GM12878 (cell line): Measurements from ENCODE around the gene GSG1. TPM values are rescaled to one million over a fixed set of nuclear protein-coding genes. Genes with fewer than 3 reads are reported as not detected.

ENCODE experiments used
- ATAC-seq: fragments of 200-7000 bp; cut with Tn5 transposase; 3 replicates; pipeline ENCODE4 v1.9.1; 2020; ENCODE audit warnings: mild to moderate bottlenecking, moderate library complexity
- BruUV-seq: library from RNA; stranded (reverse); fragments of 400-500 nt; replicated peaks from 2 replicates; lab custom pipeline; 2021; lab: Mats Ljungman, UMichigan
- CTCF ChIA-PET: fragments of 300-600 bp; sonication (Branson Sonifier 250); formaldehyde crosslinking; extraction: SDS; loops from one replicate; lab custom pipeline; 2021; ENCODE audit warnings: inconsistent platforms; lab: Yijun Ruan, JAX
- POLR2A ChIA-PET: fragments of 350-600 bp; formaldehyde crosslinking; extraction: SDS; loops from one replicate; lab custom pipeline; 2021; ENCODE audit warnings: inconsistent platforms; lab: Charles Lee
- RAD21 ChIA-PET: fragments of 300-600 bp; sonication (Branson Sonifier 250); formaldehyde crosslinking; loops from one replicate; lab custom pipeline; 2023; ENCODE audit warnings: antibody characterized with exemption; ENCODE audit not compliant: unreplicated experiment; lab: Charles Lee
- SMC1A ChIA-PET: fragments of 300-600 bp; sonication (Branson Sonifier 250); formaldehyde crosslinking; loops from one replicate; lab custom pipeline; 2023; ENCODE audit not compliant: unreplicated experiment, uncharacterized antibody; lab: Charles Lee
- DNase-seq: peaks from one replicate; pipeline ENCODE4 v3.0.0-alpha.2; 2011; ENCODE audit warnings: low read depth, low spot score
- FAIRE-seq: peaks from 3 replicates; lab custom pipeline; 2011; peaks lifted over from hg19 to GRCh38; lab: Jason Lieb, UNC
- H2AFZ ChIP-seq: 2 replicates; pipeline ENCODE4 v1.6.0; 2011; ENCODE audit warnings: low read depth, low read length, control low read depth; ENCODE audit not compliant: control insufficient read depth
- H3K27ac ChIP-seq: 2 replicates; pipeline ENCODE4 v1.5.1; 2011; ENCODE audit warnings: control low read depth; ENCODE audit not compliant: control insufficient read depth, insufficient read depth
- H3K27me3 ChIP-seq, 2 experiments: replicated peaks in 1 of 2; 2 replicates each; pipeline versions ENCODE4 v1.6.0 to v1.6.1; 2011; ENCODE audit warnings: low read length in 1 of 2; ENCODE audit not compliant: control insufficient read depth in 2 of 2, insufficient read depth in 2 of 2
- H3K36me3 ChIP-seq, 2 experiments: 2 replicates each; pipeline ENCODE4 v1.5.1; 2011; ENCODE audit warnings: low read length in 1 of 2; ENCODE audit not compliant: control insufficient read depth in 2 of 2, insufficient read depth in 2 of 2
- H3K4me1 ChIP-seq: 2 replicates; pipeline ENCODE4 v1.6.1; 2011; ENCODE audit warnings: mild to moderate bottlenecking, low read length, moderate library complexity, mixed read lengths; ENCODE audit not compliant: control insufficient read depth, insufficient read depth
- H3K4me2 ChIP-seq: 2 replicates; pipeline ENCODE4 v1.6.0; 2011; ENCODE audit warnings: control low read depth; ENCODE audit not compliant: control insufficient read depth, insufficient read depth
- H3K4me3 ChIP-seq: fragments of 200-600 bp; sonication (generic); 2 replicates; pipeline ENCODE4 v1.5.1; 2016
- H3K79me2 ChIP-seq: 2 replicates; pipeline ENCODE4 v1.6.0; 2011; ENCODE audit warnings: low read length; ENCODE audit not compliant: control insufficient read depth, insufficient read depth
- H3K9ac ChIP-seq: 2 replicates; pipeline ENCODE4 v1.8.0; 2011; ENCODE audit warnings: low read length, control low read depth, mixed read lengths; ENCODE audit not compliant: control insufficient read depth, insufficient read depth
- H3K9me3 ChIP-seq: replicated peaks from 3 replicates; pipeline ENCODE4 v1.5.1; 2011; ENCODE audit warnings: mild to moderate bottlenecking, low read length; ENCODE audit not compliant: control insufficient read depth, insufficient read depth
- H4K20me1 ChIP-seq: 2 replicates; pipeline ENCODE4 v1.6.0; 2011; ENCODE audit not compliant: control insufficient read depth, insufficient read depth
- RAD21 ChIP-seq: IDR thresholded peaks from 2 replicates; pipeline ENCODE4 v1.6.1; 2011; ENCODE audit warnings: mild to moderate bottlenecking, low read depth, low read length, moderate library complexity; ENCODE audit not compliant: insufficient read depth
- WGBS: methylation state at CpG from one replicate; pipeline ENCODE4 v1.1.6; 2016; ENCODE audit warnings: low lambda C conversion rate; ENCODE audit not compliant: insufficient replicate concordance, insufficient coverage; ENCODE audit errors: missing lambda C conversion rate; 5-methylcytosine and 5-hydroxymethylcytosine counted together
- in situ Hi-C: fragments of 300-500 bp; cut with MboI; formaldehyde crosslinking; loops from 9 replicates; pipeline ENCODE4 v1.14.3; 2018; ENCODE audit warnings: mixed read lengths
- intact Hi-C: fragments of 100-400 bp; cut with micrococcal nuclease; formaldehyde crosslinking; loops from one replicate; pipeline ENCODE4 v1.14.2; 2022; ENCODE audit not compliant: unreplicated experiment
- polyA plus RNA-seq, 11 experiments: library from polyadenylated mRNA; depleted of rRNA in 4 of 11; unstranded in 6 of 11; stranded (reverse) in 5 of 11; fragments of >200 nt; fragmentation: Nextera tagmentation in 4 of 11; fragmentation: Illumina TruSeq in 1 of 11; extraction: Ambion mirVana in 4 of 11; extraction: Trizol in 1 of 11; gene quantifications; 1 replicate in 1 of 11; 2 replicates in 10 of 11; pipeline versions ENCODE4 v1.2.1 to v1.2.3, GENCODE V29; 2011 to 2016; ENCODE audit warnings: inconsistent platforms in 2 of 11, missing spikeins in 2 of 11, low read depth in 1 of 11
- total RNA-seq, 4 experiments: library from RNA; depleted of rRNA in 3 of 4; stranded (reverse); fragments of >200 nt in 3 of 4; fragmentation: Illumina TruSeq in 1 of 4; extraction: Trizol in 1 of 4; gene quantifications; 2 replicates each; pipeline versions ENCODE4 v1.2.1 to v1.2.3, GENCODE V29; 2013 to 2021
- TF ChIP-seq, protein P1 (sequence below): IDR thresholded peaks from 2 replicates; pipeline ENCODE4 v1.6.1; 2012; ENCODE audit warnings: improper control_type of control experiment, low read depth, low read length; ENCODE audit not compliant: insufficient replicate concordance

Gene GSG1
- total and polyA plus RNA-seq, 10 of the 15 experiments (the other 5 are each of a cell fraction or from before 2014, with no cell fraction given): not detected

DNA sequence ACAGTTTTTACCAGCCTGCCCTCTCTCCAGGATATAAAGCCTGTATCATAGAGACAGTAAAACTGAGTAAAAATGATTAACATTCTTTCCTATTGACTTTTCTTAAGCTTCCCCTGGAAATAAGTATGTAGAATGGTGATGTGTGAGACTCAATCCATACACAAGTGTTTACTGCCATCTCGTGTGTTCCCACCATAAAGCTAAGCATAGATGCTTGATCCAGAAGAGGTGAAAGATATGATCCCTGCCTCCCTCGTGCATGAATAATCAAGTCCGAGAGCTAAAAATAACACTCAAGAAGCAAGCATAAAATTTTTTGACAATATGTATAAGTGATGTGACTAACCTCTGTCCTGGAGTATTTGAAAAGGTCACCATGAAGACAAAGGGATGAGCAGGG, 16.9 kb upstream of the GSG1 start:
- 37% methylated on average over 3 of the region's 3 CpGs for WGBS
- no peak for ATAC-seq
- BruUV-seq: no TSS peak

More for the DNA sequence above, 16.9 kb upstream of the GSG1 start:
- RAD21 ChIA-PET: no interaction called here
- Histone ChIP-seq H3K9me3 (no peaks in the 10 kb centered on the region), H3K27me3 (peaks cover 2 to 4% of the 10 kb centered on the region in 2 experiments; a peak in 1 of 4 replicates), H3K36me3 (no peaks in the 10 kb centered on the region), H3K4me2 (no peak overlapping the region), H3K4me1 (no peaks in the 10 kb centered on the region), H3K4me3 (no peak overlapping the region), H4K20me1 (no peaks in the 10 kb centered on the region; the same call in 1 of the 2 replicates), H3K79me2 (no peaks in the 10 kb centered on the region), H3K27ac (no peak overlapping the region), H3K9ac (no peak overlapping the region), H2AFZ (no peak overlapping the region)
- POLR2A ChIA-PET: no interaction called here
- intact Hi-C loops (no loop called here), in situ Hi-C loops (no loop called here)
- CTCF ChIA-PET: interaction anchor here (0.9 kb wide), 1 partner anchor 92 kb away, joined by 3 read pairs; no protein-coding TSS in a partner anchor
- FAIRE-seq: no peak
- TF ChIP-seq RAD21: 0 out of 2 replicates have a peak, but pooled peaks have one; percentile 13
- TF ChIP-seq, protein P1, sequence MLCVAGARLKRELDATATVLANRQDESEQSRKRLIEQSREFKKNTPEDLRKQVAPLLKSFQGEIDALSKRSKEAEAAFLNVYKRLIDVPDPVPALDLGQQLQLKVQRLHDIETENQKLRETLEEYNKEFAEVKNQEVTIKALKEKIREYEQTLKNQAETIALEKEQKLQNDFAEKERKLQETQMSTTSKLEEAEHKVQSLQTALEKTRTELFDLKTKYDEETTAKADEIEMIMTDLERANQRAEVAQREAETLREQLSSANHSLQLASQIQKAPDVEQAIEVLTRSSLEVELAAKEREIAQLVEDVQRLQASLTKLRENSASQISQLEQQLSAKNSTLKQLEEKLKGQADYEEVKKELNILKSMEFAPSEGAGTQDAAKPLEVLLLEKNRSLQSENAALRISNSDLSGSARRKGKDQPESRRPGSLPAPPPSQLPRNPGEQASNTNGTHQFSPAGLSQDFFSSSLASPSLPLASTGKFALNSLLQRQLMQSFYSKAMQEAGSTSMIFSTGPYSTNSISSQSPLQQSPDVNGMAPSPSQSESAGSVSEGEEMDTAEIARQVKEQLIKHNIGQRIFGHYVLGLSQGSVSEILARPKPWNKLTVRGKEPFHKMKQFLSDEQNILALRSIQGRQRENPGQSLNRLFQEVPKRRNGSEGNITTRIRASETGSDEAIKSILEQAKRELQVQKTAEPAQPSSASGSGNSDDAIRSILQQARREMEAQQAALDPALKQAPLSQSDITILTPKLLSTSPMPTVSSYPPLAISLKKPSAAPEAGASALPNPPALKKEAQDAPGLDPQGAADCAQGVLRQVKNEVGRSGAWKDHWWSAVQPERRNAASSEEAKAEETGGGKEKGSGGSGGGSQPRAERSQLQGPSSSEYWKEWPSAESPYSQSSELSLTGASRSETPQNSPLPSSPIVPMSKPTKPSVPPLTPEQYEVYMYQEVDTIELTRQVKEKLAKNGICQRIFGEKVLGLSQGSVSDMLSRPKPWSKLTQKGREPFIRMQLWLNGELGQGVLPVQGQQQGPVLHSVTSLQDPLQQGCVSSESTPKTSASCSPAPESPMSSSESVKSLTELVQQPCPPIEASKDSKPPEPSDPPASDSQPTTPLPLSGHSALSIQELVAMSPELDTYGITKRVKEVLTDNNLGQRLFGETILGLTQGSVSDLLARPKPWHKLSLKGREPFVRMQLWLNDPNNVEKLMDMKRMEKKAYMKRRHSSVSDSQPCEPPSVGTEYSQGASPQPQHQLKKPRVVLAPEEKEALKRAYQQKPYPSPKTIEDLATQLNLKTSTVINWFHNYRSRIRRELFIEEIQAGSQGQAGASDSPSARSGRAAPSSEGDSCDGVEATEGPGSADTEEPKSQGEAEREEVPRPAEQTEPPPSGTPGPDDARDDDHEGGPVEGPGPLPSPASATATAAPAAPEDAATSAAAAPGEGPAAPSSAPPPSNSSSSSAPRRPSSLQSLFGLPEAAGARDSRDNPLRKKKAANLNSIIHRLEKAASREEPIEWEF: no peak
- no peak for DNase-seq
- SMC1A ChIA-PET: no interaction called here
